LNCaP clone FGC (cell line): ENCODE measurements around the gene RGS3.
"Not testable (repeated sequence)": the region's sequence is repeated elsewhere in the genome, so short reads cannot be mapped to it uniquely, and the experiment has no call there.

Experiments used
- DNase-seq: peaks from one replicate; pipeline ENCODE4 v3.0.0-alpha.2; 2011; ENCODE audit warnings: low read depth
- H3K4me3 ChIP-seq: 2 replicates; pipeline ENCODE4 v1.5.1; 2011; ENCODE audit warnings: mild to moderate bottlenecking, low read depth, low read length, control low read depth
- CTCF ChIP-seq: IDR thresholded peaks from 2 replicates; pipeline ENCODE4 v1.5.1; 2012; ENCODE audit warnings: mild to moderate bottlenecking; ENCODE audit not compliant: control insufficient read depth, insufficient read depth; ENCODE audit errors: extremely low read depth

RGS3 gene

GRCh38 chr9:113548221-113549041, 84.9 kb downstream of the RGS3 start:
- no peak overlapping the region for H3K4me3 ChIP-seq
- no peak for TF ChIP-seq CTCF
- DNase-seq, result no peak

GRCh38 chr9:113549892-113550291, 86.4 kb downstream of the RGS3 start:
- not testable (repeated sequence) for H3K4me3 ChIP-seq, DNase-seq

- no peak for TF ChIP-seq CTCF
- DNase-seq, result no peak
- no peak overlapping the region for H3K4me3 ChIP-seq
Measured at GRCh38 chr9:113556877-113557593, 93.5 kb downstream of the RGS3 start.

- TF ChIP-seq CTCF, result no peak
- DNase-seq, result no peak
Measured at GRCh38 chr9:113558632-113559502, 95.3 kb downstream of the RGS3 start.

GRCh38 chr9:113559834-113560800, 96.6 kb downstream of the RGS3 start:
- no peak overlapping the region for H3K4me3 ChIP-seq
- DNase-seq, result no peak
- TF ChIP-seq CTCF, result no peak

More at GRCh38 chr9:113558632-113559502, 95.3 kb downstream of the RGS3 start:
- H3K4me3 ChIP-seq, result no peak overlapping the region

GRCh38 chr9:113562653-113563381, 99.3 kb downstream of the RGS3 start:
- DNase-seq, result no peak
- TF ChIP-seq CTCF, result no peak
- H3K4me3 ChIP-seq, result no peak overlapping the region
